ENCODE data around the gene AHSG.
A peak's percentile ranks its signal among the peaks of the same experiment; 100 is the strongest.
"Not testable (repeated sequence)": the region's sequence is repeated elsewhere in the genome, so short reads cannot be mapped to it uniquely, and the experiment has no call there.

Gene AHSG, protein sequence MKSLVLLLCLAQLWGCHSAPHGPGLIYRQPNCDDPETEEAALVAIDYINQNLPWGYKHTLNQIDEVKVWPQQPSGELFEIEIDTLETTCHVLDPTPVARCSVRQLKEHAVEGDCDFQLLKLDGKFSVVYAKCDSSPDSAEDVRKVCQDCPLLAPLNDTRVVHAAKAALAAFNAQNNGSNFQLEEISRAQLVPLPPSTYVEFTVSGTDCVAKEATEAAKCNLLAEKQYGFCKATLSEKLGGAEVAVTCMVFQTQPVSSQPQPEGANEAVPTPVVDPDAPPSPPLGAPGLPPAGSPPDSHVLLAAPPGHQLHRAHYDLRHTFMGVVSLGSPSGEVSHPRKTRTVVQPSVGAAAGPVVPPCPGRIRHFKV

DNA sequence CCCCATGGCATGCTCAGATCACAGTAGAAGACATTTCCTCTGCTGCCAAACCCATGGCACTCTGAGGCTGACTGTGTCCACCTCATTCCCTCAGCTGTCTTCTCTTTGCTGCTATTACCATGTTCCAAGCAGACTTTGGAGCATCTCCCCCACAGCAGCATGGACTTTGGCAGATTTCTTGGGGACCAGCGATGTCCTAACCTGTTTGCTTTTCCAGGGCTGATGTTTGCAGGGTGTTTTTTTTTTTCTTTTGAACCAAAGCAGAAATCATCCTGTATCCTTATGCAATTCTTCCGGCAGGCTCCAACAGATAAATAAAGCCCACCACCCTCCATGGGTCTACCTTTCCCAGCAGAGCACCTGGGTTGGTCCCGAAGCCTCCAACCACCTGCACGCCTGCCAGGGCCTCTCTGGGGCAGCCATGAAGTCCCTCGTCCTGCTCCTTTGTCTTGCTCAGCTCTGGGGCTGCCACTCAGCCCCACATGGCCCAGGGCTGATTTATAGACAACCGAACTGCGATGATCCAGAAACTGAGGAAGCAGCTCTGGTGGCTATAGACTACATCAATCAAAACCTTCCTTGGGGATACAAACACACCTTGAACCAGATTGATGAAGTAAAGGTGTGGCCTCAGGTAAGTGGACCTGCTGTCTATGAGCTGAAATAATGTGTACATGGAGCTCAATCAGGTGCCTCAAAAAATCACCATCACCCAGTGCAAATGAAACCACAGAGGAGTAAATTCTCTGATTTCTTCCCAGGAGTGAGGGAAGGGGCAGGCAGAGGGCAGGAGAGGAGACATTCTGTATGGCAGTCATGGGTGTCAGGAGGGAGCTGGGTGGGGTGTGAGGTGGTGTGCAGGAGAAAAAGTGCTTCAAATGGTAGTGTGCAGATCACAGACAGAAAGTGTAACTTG lies at the start of gene AHSG:
TSS of gene AHSG (plus strand) at position 340 of the 916 bp plus-strand sequence. CDS start at position 422, 82 bp downstream.
- DNase-seq = no peak

DNA sequence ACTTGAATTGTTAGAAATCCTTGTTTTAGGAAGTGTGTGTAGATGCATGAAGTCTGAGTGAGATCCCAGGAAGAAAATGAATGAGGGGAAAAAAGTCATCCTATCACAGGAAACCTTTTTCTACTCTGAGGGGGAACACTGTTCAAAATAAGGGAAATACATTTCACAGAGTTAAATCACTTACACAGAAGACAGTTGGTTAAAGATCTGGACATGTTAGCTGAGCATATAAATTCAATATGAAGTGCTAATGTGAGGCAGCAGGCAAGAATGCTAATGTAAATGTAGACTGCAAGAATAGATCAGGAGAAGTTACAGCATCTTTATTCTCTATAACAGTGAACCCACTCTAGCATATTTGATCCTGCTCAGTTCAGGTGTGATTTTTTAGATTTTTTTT lies 48.3 kb upstream of the AHSG start:
- DNase-seq = no peak

DNA sequence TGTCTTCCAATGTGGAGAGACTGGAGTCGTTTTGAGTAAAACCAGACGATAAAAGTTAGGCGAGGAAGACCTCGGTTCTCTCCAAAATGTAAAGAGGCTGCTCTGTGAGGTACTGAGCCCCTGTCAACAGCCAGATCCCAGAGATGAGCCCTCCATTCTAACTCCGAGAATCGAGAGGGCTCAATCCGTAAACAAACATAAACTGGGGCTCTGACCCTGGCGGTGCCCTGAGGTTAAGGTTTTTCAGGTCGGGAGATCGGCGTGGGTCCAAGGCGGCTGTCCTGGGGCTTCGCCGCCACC lies 46.1 kb upstream of the AHSG start:
- no peak for DNase-seq

DNA sequence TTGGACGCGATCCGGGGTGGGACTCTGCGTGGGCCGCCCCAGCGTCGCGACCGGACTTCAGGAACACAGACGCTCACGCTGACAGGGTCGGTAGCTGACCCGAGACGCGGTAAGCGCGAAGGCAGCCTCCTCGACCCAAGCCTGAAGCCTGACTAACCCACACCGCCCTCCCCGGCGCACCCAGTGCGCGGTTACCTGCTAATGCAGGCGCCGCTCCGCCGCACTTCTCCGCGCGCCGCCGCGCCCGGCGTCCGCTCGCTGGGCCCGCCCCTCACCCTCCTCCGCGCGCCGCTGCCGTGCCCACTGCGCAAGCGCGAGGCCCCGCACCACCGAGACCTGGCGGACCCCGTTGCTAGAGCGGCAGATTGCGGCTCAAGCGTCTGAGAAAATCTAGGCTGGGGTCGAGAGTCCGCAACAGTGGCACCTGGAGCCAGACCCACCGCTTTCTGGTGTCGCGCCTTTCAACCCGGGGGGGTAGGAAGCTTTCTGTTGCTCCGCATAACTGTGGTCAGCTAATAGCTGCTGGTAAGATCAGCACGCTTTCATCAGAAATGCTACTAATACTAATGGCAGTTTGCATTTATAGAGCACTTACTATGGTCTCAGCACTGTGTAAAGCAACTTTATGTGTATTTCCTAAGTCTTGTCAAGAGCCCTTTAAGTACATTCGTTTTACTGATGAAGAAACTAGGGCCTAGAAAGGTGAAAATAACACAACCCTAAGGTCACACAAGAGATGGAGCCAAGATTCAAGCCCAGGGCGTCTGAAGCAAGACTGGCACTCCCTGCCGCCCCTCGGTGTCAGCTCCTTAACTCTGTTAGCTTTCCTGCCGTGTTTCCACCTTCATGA lies 45.6 kb upstream of the AHSG start, which contains the start of gene TBCCD1:
TSS of gene TBCCD1 (minus strand) at position 268 of the 850 bp plus-strand sequence. CDS start 3,010 bp downstream, outside the sequence.
- DNase-seq = peak; percentile 100

DNA sequence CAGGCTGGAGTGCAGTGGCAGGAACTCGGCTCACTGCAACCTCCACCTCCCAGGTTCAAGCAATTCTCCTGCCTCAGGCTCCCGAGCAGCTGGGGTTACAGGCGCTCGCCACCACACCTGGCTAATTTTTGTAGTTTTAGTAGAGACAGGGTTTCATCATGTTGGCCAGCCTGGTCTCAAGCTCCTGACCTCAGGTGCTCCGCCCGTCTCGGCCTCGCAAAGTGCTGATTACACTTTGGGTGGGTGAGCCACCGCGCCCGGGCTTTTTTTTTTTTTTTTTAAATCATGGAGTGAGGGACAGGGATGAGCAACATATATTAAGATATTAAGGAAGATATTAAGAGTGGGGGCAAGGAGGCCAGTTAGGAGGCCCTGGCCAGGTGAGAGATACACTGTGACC lies 43.5 kb upstream of the AHSG start:
- DNase-seq = not testable (repeated sequence)

DNA sequence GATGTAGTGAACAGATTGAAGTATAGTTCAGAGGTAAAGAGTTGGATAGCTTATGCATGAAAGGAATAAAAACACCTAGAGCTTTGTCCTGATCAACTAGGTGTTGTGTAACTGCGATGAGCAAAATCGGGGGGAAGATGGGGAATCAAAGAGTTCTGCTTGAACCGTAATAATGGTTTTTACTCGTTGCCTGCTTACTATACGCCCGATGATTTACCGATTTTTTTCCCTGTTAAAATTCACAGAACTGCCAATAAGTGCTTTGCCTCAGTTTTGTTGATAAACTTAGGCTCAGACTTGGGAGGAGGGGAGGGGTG lies 43.1 kb upstream of the AHSG start:
- no peak for DNase-seq

DNA sequence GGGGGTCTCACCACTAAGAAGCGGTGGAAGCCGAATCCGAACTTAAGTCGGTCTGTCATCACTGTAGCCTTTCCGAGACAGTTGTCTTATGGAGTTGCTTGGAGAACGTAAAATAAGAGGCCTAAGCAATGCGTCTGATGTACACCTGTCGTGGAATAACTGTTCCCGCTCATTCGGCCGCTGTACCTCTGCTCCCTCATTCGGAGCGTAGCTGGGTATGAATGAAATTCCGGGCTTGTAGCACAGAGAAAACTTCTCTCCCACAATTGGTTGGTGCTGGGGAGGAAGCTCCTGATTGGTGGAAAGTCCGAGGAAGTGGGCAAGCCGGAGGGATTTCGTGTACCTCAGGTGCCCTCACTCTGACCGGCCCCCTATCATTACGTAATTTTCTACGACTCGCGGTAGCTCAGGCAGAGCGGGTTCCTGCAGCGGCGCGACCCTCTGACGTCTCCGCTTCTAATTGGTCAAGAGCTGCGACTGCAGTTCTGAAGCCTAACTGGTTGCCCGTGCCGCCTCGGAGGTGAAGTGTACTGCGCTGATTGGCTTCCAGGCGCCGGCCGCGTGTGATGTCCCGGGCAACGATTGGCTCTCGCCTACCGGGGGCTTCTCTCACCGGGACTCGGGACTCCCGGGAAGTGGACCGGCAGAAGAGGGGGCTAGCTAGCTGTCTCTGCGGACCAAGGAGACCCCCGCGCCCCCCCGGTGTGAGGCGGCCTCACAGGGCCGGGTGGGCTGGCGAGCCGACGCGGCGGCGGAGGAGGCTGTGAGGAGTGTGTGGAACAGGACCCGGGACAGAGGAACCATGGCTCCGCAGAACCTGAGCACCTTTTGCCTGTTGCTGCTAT lies 42.5 kb upstream of the AHSG start, which contains the start of gene DNAJB11:
TSS of gene DNAJB11 (plus strand) at position 625 of the 845 bp plus-strand sequence. CDS start at position 803, 178 bp downstream.
- peak; percentile 95 for DNase-seq

DNA sequence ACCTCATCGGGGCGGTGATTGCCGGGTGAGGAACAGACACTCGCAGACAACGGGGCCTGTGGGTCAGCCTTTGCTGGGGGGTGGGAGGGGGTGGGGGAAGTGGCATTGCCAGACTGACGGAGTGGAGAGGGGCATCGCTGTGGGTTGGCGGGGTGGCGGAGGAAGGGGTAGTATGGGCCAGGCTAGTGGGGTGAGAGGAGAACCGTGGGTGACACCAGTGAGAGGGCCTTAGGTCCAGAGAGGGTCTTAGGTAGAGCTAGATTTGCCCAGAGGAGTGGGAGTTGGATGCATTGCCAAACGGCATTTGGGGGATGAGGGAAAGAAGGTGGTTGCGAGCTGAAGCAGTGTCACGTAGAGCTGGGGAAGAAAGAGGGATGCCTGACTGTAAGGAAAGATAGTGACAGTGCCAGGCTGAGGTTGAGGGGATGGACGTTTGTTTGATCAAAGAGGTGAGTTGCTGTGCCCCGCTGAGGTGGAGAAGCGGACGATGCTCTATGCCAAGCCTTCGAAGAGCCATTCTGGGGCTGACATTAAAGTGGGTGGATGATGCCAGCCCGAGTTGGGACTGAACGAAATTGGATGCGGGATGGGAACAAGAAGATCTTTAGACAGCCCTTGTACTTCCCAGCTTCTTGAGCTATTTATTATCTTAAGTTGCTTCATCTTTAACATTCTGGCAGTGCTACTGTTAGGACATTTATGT lies 41.8 kb upstream of the AHSG start:
- no peak for DNase-seq

DNA sequence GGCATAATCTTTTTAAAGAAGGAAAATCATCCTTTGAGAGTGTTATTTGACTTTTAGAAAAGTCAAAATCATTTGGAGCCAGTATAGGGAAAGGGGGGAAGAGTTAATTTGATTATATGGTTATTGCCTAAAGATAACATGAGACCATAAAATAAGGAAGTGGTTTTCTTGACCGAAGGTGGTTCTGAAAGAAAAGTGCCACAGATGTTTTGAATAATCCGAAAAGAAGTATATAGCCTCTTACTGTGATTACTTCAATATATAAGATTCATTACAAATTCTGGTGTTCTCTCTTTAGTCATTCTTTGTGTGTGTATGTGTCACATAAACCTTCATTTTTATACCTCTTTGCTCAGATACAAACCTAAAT lies 41.2 kb upstream of the AHSG start:
- no peak for DNase-seq

DNA sequence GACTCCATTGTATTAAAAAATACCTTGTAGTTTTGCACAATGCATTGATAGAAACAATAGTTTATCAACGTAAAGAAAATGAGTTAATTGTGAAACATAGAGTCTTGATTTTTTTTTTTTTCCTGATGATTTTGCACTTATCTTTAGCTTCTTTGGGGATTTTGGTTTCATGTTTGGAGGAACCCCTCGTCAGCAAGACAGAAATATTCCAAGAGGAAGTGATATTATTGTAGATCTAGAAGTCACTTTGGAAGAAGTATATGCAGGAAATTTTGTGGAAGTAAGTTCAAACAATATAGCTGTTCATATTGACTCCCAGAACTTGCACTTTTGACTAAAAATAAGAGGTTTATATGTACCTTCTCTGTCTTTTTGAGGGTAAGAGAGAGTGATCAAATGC lies 35.3 kb upstream of the AHSG start:
- no peak for DNase-seq

DNA sequence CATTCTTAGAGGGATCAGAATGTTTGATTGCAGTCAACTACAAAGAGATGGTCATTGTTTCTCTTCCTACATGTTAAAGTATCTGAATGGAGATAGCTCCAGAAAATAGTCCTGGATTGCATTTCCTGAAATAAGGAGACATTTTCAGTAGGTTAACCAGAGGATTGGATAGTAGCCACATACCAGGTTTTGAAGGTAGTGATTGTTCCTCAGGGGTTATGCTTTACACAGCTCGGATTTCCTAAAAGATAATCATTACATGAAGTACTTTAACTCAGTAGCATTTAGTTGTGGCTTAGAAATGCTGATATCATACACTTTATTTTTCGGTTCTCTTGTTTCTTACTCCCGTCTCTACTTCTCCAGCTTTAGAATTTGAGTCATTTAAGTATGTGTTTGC lies 32.1 kb upstream of the AHSG start:
- DNase-seq = no peak

DNA sequence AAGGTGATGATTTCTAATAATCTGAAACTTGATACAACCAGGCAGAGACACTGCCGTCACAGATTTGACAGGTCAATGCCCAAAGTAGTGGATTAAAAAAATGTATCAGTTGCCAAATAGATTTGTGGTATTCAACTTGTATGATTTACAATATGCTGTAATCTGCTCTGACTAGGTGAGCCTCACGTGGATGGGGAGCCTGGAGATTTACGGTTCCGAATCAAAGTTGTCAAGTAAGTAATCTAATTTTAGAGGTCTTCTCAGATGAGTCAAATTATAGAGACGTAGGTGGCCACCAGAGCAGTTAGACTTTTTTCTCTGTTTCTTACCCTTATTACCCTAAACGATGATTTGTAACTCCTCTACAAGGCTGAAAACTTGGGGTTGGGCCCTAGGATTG lies 30.3 kb upstream of the AHSG start:
- DNase-seq = no peak

DNA sequence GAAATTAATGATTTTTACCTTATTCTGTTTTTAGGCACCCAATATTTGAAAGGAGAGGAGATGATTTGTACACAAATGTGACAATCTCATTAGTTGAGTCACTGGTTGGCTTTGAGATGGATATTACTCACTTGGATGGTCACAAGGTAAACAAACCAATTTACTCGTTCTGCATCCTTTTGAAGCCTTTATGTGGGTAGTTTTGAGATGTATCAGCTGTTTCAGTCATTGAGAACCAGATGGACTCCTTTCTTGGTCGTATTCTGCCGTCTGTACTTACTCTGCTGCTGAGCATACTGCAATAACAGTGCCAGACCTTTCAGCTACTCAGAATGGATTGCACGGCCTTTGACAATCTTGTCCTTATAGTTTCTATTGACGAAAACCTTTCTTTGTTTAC lies 29.0 kb upstream of the AHSG start:
- no peak for DNase-seq

DNA sequence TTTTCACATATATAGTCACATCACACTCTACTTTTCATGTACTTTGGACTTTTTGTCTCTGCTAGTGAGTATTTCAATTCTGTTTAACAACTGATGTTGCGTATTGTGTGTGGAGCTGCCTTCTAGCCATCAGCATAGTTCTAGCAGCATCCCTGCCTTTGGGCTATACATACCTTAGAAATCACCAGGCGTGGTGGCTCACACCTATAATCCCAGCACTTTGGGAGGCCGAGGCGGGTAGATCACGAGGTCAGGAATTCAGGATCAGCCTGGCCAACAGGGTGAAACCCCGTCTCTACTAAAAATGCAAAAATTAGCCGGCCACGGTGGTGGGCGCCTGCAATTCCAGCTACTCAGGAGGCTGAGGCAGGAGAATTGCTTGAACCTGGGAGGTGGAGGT lies 26.6 kb upstream of the AHSG start:
- not testable (repeated sequence) for DNase-seq

DNA sequence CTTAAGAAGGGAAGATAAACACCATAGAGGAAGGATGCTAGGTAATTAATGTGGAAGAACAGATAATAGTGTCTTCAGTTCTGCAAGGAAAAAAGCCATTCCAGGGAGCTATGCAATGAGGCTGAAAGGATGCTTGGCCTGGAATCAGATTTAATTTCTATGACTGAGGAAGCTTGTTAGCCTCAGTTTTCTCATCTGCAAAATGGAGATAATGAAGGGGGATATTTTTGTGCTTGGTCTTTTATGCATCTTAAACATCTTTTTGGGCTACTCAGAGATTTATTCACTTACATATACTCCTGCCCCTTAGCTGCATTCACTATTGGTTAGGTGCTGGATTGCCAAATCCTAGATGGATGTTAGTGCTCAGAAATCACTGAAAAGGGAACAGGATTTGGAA lies 25.7 kb upstream of the AHSG start:
- DNase-seq = no peak

DNA sequence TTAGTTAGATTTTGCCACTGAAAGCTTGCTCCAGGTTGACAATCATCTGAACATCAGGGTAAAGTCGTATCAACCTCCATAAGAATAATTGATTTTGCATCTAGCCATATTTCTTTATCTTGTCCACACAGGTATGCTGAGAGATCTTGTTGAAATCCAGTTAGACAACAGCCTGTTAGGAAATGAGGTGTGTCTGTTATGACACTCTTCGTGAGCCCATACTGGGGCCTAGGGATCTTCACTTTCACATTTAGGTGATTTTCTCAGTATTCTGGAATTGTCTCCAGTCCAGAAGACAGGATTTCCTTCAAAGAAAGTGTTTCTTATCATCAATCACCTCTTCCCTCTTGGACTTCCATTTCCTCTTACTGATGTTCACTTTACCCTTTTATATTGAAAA lies 24.2 kb upstream of the AHSG start:
- DNase-seq = no peak

DNA sequence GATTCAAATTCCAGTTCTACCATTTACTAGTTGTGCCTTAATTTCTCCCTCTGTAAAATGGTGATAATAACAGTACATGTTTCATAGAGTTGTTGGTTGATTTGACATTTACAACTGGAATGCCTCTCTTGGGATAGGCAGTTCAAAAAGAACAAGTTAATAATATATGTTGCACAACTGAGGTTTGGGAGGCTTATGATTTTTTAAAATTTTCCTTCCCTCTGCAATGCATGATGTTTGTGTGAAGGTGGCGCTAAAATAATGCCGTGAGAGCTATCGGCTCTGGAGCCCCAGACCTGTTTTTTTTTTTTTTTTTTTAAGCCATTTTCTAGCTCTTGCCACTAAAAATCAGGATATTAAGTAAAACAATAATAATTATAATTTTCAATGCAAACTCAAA lies 23.7 kb upstream of the AHSG start:
- no peak for DNase-seq

DNA sequence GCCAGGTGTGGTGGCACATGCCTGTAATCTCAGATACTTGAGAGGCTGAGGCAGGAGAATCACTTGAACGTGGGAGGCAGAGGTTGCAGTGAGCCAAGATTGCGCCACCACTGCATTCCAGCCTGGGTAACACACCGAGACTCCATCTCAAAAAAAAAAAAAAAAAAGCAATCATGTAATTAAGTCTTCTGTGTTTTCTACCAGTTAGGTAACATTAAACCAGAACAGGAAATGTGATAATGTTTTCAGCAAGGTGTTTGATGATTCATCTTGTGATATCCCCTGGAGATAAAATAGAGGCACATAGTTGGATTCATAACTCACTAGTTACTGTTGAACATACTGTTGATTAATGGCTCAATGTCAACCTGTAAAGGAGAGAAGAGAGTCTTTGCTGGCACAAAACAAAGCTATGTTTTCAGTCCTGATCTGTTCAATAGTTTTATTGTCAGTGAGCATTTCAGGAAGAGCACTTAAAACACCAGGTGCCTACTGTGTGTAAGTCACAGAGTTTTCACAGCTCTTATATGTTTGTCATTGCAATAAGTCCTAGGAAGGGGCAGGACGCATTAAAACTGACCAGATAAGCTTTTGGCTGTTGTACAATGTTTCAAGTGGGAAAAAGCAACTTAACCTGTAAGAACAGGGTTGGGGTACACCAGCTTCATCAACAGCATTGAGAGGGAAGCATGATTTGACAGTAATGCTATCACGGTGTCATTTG lies 22.8 kb upstream of the AHSG start:
- DNase-seq = no peak

DNA sequence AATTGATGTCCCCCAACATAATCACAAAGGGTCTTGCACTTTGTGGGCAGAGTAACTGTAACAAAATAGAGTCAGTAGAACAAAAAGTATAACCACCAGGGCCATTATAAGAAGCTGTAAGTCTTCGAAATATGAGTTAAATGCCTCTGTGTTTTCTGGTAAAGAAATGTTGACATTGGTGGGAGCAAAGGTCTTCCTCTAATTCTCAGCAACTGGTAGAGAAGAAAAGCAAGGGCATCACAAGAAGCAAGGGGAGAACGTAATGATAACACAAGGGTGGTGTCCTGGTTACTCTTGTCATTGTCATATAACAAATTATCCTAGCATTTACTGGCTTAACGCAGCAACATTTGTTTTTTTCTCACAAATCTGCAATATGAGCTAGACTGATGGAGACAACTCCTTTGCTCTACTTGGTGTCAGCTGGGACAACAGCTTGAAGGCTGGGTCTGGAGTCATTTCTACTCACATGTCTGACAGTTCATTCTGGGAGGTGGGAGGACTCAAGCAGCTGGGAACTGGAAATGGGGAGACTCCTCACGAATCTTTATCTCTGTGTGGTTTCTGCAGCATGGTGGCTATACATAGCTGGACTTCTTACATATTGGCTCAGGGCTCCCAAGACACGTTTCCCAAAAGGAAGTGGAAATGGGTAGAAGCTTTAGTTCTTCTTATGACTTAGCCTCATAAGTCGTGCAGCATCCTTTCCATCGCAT lies 22.1 kb upstream of the AHSG start:
- DNase-seq = no peak

DNA sequence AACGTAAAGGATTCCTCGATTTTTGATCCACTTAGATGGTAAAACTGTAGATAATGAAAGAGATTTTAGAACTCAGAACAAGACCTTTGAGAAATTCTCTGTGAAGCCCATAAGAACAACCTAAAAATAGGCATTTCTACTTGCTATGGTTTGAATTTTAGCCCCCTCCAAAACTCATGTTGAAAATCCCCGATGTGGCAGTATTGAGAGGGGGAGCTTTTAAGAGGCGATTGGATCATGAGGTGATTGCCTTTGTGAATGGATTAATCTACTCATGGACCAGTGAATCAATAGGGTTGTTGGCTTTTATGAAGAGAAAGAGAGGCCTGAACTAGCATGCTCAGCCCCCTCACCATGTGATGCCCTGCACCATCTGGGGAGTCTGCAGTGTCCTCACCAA lies 20.2 kb upstream of the AHSG start:
- DNase-seq = no peak

Measured in activated CD8-positive, alpha-beta memory T cell treated with anti-CD3 and anti-CD28 coated beads for 24 hours (primary cell).